K562 (cell line): ENCODE measurements around the gene CRYBG2. TPM values are rescaled to one million over a fixed set of nuclear protein-coding genes. Genes with fewer than 3 reads are reported as not detected.
A peak's percentile ranks its signal among the peaks of the same experiment; 100 is the strongest.

Source experiments
- CBFA2T3 ChIP-seq: fragments of 450-650 bp; IDR thresholded peaks from 2 replicates; pipeline ENCODE4 v1.6.1; 2017
- CEBPB ChIP-seq: fragments of 450-650 bp; IDR thresholded peaks from 2 replicates; pipeline ENCODE4 v1.6.1; 2016; ENCODE audit warnings: missing genetic modification characterization, missing compliant biosample characterization
- CHD7 ChIP-seq: fragments of 200-600 bp; sonication (generic); IDR thresholded peaks from one replicate; pipeline ENCODE4 v1.6.1; 2012; ENCODE audit warnings: mild to moderate bottlenecking, low read depth, low read length, inconsistent platforms
- HMGN3 ChIP-seq: IDR thresholded peaks from 2 replicates; pipeline ENCODE4 v1.6.1; 2011; ENCODE audit warnings: borderline replicate concordance, low read depth, mild to moderate bottlenecking, mixed read lengths, low read length; ENCODE audit not compliant: insufficient read length; ENCODE audit errors: extremely low read depth
- MCM3 ChIP-seq: fragments of 450-650 bp; IDR thresholded peaks from 2 replicates; pipeline ENCODE4 v1.6.1; 2016
- MYNN ChIP-seq, 2 experiments: sonication (generic); formaldehyde crosslinking in 1 of 2; IDR thresholded peaks; 2 replicates each; pipeline versions ENCODE4 v1.5.0 to v1.6.1; 2016 to 2020; ENCODE audit warnings: antibody characterized with exemption in 1 of 2, missing genetic modification reagents in 1 of 2
- POLR3G ChIP-seq: IDR thresholded peaks from 2 replicates; pipeline ENCODE4 v1.6.1; 2011; ENCODE audit not compliant: insufficient read length, insufficient replicate concordance; ENCODE audit errors: extremely low read depth
- PURB ChIP-seq: sonication (generic); formaldehyde crosslinking; IDR thresholded peaks from 2 replicates; pipeline ENCODE4 v1.9.0; 2021; ENCODE audit warnings: low read depth, mild to moderate bottlenecking, missing genetic modification reagents
- RCOR1 ChIP-seq, 2 experiments: IDR thresholded peaks; 2 replicates each; pipeline ENCODE4 v1.6.1; 2012; ENCODE audit warnings: low read depth in 2 of 2, low read length in 2 of 2, borderline replicate concordance in 1 of 2, improper control_type of control experiment in 1 of 2
- SRSF7 ChIP-seq: fragments of 200-400 bp; formaldehyde crosslinking; optimal IDR thresholded peaks from 2 replicates; pipeline ENCODE3; 2017; ENCODE audit warnings: mild to moderate bottlenecking, low read depth, low read length
- ZBTB1 ChIP-seq: sonication (generic); formaldehyde crosslinking; IDR thresholded peaks from 2 replicates; pipeline ENCODE4 v1.8.1; 2023; ENCODE audit warnings: missing genetic modification reagents, low read depth, mild to moderate bottlenecking, borderline replicate concordance
- ZBTB17 ChIP-seq: fragments of 450-650 bp; formaldehyde crosslinking; IDR thresholded peaks from 2 replicates; pipeline ENCODE4 v1.4.0; 2020; ENCODE audit warnings: mild to moderate bottlenecking
- ZNF511 ChIP-seq: sonication (generic); formaldehyde crosslinking; IDR thresholded peaks from 2 replicates; pipeline ENCODE4 v1.8.0; 2022; ENCODE audit warnings: mild to moderate bottlenecking, missing genetic modification reagents
- ZSCAN29 ChIP-seq: fragments of 450-650 bp; IDR thresholded peaks from 2 replicates; pipeline ENCODE4 v1.6.1; 2017
- polyA plus RNA-seq, 8 experiments: library from polyadenylated mRNA; depleted of rRNA in 4 of 8; stranded (reverse) in 5 of 8; unstranded in 3 of 8; fragments of >200 nt; fragmentation: Nextera tagmentation in 2 of 8; fragmentation: Illumina TruSeq in 1 of 8; extraction: Ambion mirVana in 2 of 8; extraction: Trizol in 1 of 8; gene quantifications; 2 replicates each; pipeline versions ENCODE4 v1.2.1 to v1.2.3, GENCODE V29; 2011 to 2014; ENCODE audit warnings: inconsistent platforms in 1 of 8, missing spikeins in 1 of 8
- total RNA-seq, 7 experiments: library from RNA; depleted of rRNA in 6 of 7; stranded (reverse); fragments of >200 nt in 6 of 7; fragmentation: Illumina TruSeq in 2 of 7; extraction: Trizol in 2 of 7; gene quantifications; 2 replicates each; pipeline versions ENCODE4 v1.2.1 to v1.2.3, GENCODE V29; 2011 to 2021; ENCODE audit warnings: low replicate concordance in 1 of 7

CRYBG2 gene
- total and polyA plus RNA-seq, 9 of the 15 experiments (the other 6 are each of a cell fraction or from before 2014, with no cell fraction given): 0.39 to 8.5 (median 3.7) TPM

GRCh38 chr1:26287033-26287711, 66.8 kb downstream of the CRYBG2 start (continued):
- no peak for TF ChIP-seq POLR3G
- TF ChIP-seq ZBTB17 (CRISPR knock-in tag): no peak; the same call in 1 of the 2 replicates
- TF ChIP-seq RCOR1 (IDR thresholded peaks at IDR 0.05; ENCODE audit: borderline replicate concordance in 1 of 2, low read depth in 2 of 2, low read length in 2 of 2): peak; percentile 61 to 93; a peak in 3 of 4 replicates
- no peak for TF ChIP-seq ZNF511 (CRISPR knock-in tag)
- peak; percentile 99 for TF ChIP-seq CBFA2T3
- TF ChIP-seq HMGN3: no peak
- no peak for TF ChIP-seq ZBTB1 (CRISPR knock-in tag)
- peak; percentile 79 for TF ChIP-seq MYNN (IDR thresholded peaks at IDR 0.05)
- TF ChIP-seq MYNN (CRISPR knock-in tag; IDR thresholded peaks at IDR 0.05): no peak
- peak; percentile 99 for TF ChIP-seq CEBPB
- no peak for TF ChIP-seq ZSCAN29
- TF ChIP-seq PURB (CRISPR knock-in tag): no peak
- no peak for TF ChIP-seq CHD7
- no peak for TF ChIP-seq SRSF7
- no peak for TF ChIP-seq MCM3
